ENCODE measurements around the gene CELF1.

CELF1 gene

DNA sequence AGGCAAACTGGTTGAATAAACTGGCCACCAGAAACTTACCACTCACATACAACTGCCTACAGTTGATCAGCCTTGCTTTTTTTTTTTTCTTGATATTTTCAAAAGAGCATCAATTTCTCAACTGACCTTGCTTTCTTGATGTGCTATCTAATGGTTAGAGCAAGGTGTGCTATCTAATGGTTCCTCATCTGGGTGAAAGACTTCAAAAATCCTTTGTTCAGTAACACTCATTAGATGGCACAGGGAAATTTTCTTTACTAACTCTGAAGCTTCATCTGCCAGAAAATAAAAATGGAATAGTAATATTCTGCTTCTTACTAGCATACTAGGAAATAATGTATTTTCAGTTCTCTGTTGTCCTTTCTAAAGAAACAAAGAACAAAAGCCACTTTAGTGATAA is 52.8 kb downstream of the CELF1 start:
- Histone ChIP-seq H3K4me2 (peak overlapping the region in 8 of 11 experiments; percentile 1 to 91 (median 65); a peak in 14 of 22 replicates), H3K27ac (peak overlapping the region in 6 of 11 experiments; percentile 49 to 84 (median 74); a peak in 10 of 22 replicates), H3K4me3 (peak overlapping the region in 2 of 10 experiments; percentile 29 to 40; a peak in 1 of 20 replicates), H3K9me3 (replicated peaks in 1 of 11) (no peaks in the 10 kb centered on the region), H3K4me1 (peaks cover 16 to 100% (median 32%) of the 10 kb centered on the region in 10 experiments; a peak in 17 of 20 replicates), H3K27me3 (no peaks in the 10 kb centered on the region), H3K9ac (peak overlapping the region in 5 of 11 experiments; percentile 51 to 75 (median 70); a peak in 9 of 22 replicates), H3K36me3 (peaks cover 14 to 95% (median 83%) of the 10 kb centered on the region in 11 experiments), H4K20me1 (peaks cover 91 to 100% (median 100%) of the 10 kb centered on the region in 11 experiments)
- no peak for TF ChIP-seq Cebpa-rat (IDR thresholded peaks at IDR 0.05)

DNA sequence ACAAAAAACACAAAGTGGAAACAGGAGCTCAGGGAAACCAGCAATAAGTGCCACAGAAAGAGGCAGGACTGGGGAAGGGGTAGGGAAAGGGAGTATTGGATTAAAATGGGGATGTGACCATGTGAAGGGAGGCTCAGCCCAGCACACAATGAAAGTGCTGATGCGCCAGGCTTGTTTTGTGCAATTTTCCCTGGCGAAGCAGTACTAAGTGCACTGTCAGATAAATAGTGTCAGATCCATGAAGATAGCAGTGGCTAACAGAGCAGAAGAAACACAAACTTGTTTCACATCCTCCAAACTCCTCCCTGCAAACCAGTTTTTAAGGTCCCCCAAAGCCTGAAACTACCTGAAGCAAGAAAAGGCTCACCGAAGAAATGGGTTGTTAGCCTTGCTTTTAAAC is 53.3 kb downstream of the CELF1 start:
- Histone ChIP-seq H3K9me3 (replicated peaks in 1 of 11) (no peaks in the 10 kb centered on the region), H3K27ac (peak overlapping the region in 8 of 11 experiments; percentile 7 to 84 (median 69); a peak in 15 of 22 replicates), H3K4me2 (peak overlapping the region in 9 of 11 experiments; percentile 1 to 91 (median 59); a peak in 17 of 22 replicates), H3K4me3 (peak overlapping the region in 3 of 10 experiments; percentile 29 to 40 (median 35); a peak in 5 of 20 replicates), H3K9ac (peak overlapping the region in 6 of 11 experiments; percentile 35 to 75 (median 64); a peak in 13 of 22 replicates), H3K4me1 (peaks cover 16 to 100% (median 32%) of the 10 kb centered on the region in 10 experiments; a peak in 17 of 20 replicates), H3K36me3 (peaks cover 19 to 97% (median 87%) of the 10 kb centered on the region in 11 experiments), H4K20me1 (peaks cover 86 to 100% (median 100%) of the 10 kb centered on the region in 11 experiments), H3K27me3 (no peaks in the 10 kb centered on the region)
- no peak for TF ChIP-seq Cebpa-rat (IDR thresholded peaks at IDR 0.05)

DNA sequence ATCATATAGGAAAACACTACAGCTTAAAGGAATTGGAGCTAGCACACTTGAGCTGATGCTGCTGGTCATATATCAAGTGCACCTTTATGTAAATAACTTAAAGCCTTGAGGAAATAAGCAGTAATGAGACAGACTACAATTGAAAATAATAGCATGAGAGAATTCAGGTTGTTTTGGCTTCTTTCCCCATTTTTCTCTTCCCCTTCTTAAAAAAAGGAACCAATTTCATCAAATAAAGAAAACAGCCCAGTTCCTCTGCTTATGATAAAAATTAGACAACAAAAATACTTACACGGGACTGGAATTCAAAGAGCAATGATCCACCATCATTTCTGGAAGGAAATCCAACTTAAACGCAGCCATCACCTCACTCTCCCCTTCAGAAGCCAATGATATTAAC is 53.8 kb downstream of the CELF1 start:
- peaks cover 24 to 98% (median 87%) of the 10 kb centered on the region in 11 experiments for H3K36me3 ChIP-seq
- peak overlapping the region in 8 of 11 experiments; percentile 7 to 84 (median 69); a peak in 15 of 22 replicates for H3K27ac ChIP-seq
- H4K20me1 ChIP-seq, result peaks cover 86 to 100% (median 100%) of the 10 kb centered on the region in 11 experiments
- no peak for TF ChIP-seq Cebpa-rat (IDR thresholded peaks at IDR 0.05)
- peak overlapping the region in 9 of 11 experiments; percentile 1 to 91 (median 59); a peak in 17 of 22 replicates for H3K4me2 ChIP-seq
- H3K27me3 ChIP-seq, result no peaks in the 10 kb centered on the region
- peak overlapping the region in 3 of 10 experiments; percentile 29 to 40 (median 35); a peak in 5 of 20 replicates for H3K4me3 ChIP-seq
- no peaks in the 10 kb centered on the region for H3K9me3 ChIP-seq (replicated peaks in 1 of 11)
- H3K9ac ChIP-seq, result peak overlapping the region in 6 of 11 experiments; percentile 35 to 75 (median 64); a peak in 13 of 22 replicates
- H3K4me1 ChIP-seq, result peaks cover 16 to 100% (median 32%) of the 10 kb centered on the region in 10 experiments; a peak in 17 of 20 replicates

DNA sequence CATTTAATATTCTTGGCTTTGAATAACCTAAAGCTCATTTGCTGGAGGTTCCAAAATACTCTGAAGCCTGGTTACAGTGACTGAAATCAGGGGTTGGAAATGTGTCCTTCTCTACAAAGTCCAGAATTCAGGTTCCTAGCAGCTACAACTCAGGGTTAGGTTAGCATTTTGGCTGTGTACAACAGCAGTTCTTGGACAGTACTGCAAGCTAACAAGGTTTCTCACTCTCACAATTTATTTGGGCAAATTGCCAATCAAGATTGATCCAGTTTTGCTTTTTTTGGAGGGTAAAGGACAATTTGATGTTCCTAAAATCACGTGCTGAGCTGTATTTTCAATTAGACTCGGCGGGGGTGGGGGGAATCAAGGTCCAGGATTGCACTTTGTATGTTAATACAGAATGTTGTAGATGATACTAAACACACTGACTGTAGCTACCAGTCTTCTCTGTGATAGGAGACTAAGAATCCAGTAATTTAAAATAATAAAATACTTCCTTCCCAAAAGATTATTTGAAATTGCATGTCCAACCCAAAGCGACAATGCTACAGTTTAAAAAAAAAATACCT is 54.3 kb downstream of the CELF1 start:
- no peaks in the 10 kb centered on the region for H3K9me3 ChIP-seq (replicated peaks in 1 of 11)
- peak overlapping the region in 3 of 10 experiments; percentile 17 to 40 (median 29); a peak in 5 of 20 replicates for H3K4me3 ChIP-seq
- peaks cover 84 to 100% (median 100%) of the 10 kb centered on the region in 11 experiments for H4K20me1 ChIP-seq
- H3K9ac ChIP-seq, result peak overlapping the region in 3 of 11 experiments; percentile 70 to 75 (median 74); a peak in 5 of 22 replicates
- H3K27ac ChIP-seq, result peak overlapping the region in 4 of 11 experiments; percentile 66 to 84 (median 78); a peak in 6 of 22 replicates
- peaks cover 16 to 100% (median 30%) of the 10 kb centered on the region in 10 experiments; a peak in 17 of 20 replicates for H3K4me1 ChIP-seq
- no peak for TF ChIP-seq Cebpa-rat (IDR thresholded peaks at IDR 0.05)
- peaks cover 29 to 98% (median 87%) of the 10 kb centered on the region in 11 experiments for H3K36me3 ChIP-seq
- H3K27me3 ChIP-seq, result no peaks in the 10 kb centered on the region
- H3K4me2 ChIP-seq, result peak overlapping the region in 6 of 11 experiments; percentile 58 to 91 (median 76); a peak in 10 of 22 replicates

DNA sequence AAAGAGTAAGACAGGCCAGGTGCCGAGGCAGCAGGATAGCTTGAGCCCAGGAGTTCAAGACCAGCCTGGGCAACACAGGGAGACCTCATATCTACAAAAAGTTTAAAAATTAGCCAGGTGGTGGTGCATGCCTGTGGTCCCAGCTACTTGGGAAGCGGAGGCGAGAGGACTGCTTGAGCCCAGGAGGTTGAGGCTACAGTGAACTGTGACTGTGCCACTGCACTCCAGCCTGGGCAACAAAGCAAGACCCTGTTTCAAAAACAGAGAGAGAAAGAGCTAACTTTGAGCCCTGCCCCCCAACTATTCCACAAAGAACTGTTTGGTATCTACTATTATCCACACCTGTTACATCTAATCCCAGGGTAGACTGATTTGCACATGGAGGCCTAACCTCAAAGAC is 54.8 kb downstream of the CELF1 start:
- no peaks in the 10 kb centered on the region for H3K9me3 ChIP-seq (replicated peaks in 1 of 11)

DNA sequence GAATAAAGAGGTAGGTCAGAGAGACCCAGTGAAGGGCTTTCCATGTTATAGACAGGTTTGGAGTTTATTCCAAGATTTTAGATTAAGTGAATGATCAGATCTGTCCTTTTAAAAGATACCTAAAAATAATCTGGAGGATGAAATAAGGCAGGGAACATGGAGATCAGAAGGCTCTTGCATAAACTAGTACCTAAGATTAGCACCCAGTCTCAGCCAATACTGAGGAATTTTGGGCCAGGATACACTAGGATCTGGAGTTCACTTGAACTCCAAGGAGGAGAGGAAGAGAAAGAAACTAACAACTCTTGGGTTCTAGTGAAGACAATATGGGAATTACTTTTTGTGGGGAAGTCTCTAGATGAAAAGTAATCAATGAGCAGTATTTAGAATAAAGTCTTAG is 56.1 kb downstream of the CELF1 start:
- no peaks in the 10 kb centered on the region for H3K27me3 ChIP-seq
- no peak for TF ChIP-seq Cebpa-rat (IDR thresholded peaks at IDR 0.05)
- H3K4me2 ChIP-seq, result peak overlapping the region in 2 of 11 experiments; percentile 91; a peak in 4 of 22 replicates
- peaks cover 91 to 100% (median 100%) of the 10 kb centered on the region in 11 experiments for H4K20me1 ChIP-seq
- peaks cover 38 to 99% (median 94%) of the 10 kb centered on the region in 11 experiments for H3K36me3 ChIP-seq
- no peak overlapping the region; a peak in 1 of 22 replicates for H3K27ac ChIP-seq
- no peak overlapping the region for H3K4me3 ChIP-seq
- H3K4me1 ChIP-seq, result peaks cover 16 to 84% (median 29%) of the 10 kb centered on the region in 10 experiments; a peak in 17 of 20 replicates
- no peak overlapping the region for H3K9ac ChIP-seq
- no peaks in the 10 kb centered on the region for H3K9me3 ChIP-seq (replicated peaks in 1 of 11)

More for the DNA sequence above, 54.8 kb downstream of the CELF1 start:
- peak overlapping the region in 3 of 11 experiments; percentile 81 to 91 (median 91); a peak in 6 of 22 replicates for H3K4me2 ChIP-seq
- no peak for TF ChIP-seq Cebpa-rat (IDR thresholded peaks at IDR 0.05)
- peak overlapping the region in 1 of 11 experiments; percentile 75; a peak in 2 of 22 replicates for H3K9ac ChIP-seq
- peak overlapping the region in 3 of 11 experiments; percentile 77 to 84 (median 80); a peak in 5 of 22 replicates for H3K27ac ChIP-seq
- H3K4me3 ChIP-seq, result peak overlapping the region in 3 of 10 experiments; percentile 17 to 40 (median 29); a peak in 4 of 20 replicates
- peaks cover 31 to 98% (median 89%) of the 10 kb centered on the region in 11 experiments for H3K36me3 ChIP-seq
- H4K20me1 ChIP-seq, result peaks cover 84 to 100% (median 100%) of the 10 kb centered on the region in 11 experiments
- peaks cover 16 to 97% (median 29%) of the 10 kb centered on the region in 10 experiments; a peak in 17 of 20 replicates for H3K4me1 ChIP-seq
- no peaks in the 10 kb centered on the region for H3K27me3 ChIP-seq

DNA sequence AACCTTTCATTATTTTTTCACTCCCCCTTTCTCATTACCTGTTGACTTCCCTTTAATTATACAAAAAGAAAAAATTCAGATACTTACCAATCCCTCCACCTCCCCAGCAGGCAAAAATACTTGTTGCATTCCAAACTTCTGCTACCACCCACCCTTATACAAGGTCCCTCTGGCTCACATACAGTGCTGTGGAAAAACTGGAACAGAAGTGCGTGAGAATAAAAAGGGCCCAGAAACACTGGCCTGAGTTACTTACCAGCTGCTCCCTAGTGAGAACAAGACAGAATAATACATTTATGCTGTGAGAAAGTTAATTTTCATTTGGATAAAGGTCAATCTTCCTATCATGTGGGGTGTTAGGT is 57.1 kb downstream of the CELF1 start:
- Histone ChIP-seq H3K9ac (no peak overlapping the region), H3K4me2 (peak overlapping the region in 2 of 11 experiments; percentile 46 to 91; a peak in 3 of 22 replicates), H3K9me3 (replicated peaks in 1 of 11) (no peaks in the 10 kb centered on the region), H3K4me3 (no peak overlapping the region), H3K27ac (no peak overlapping the region), H4K20me1 (peaks cover 90 to 100% (median 100%) of the 10 kb centered on the region in 11 experiments), H3K36me3 (peaks cover 44 to 99% (median 86%) of the 10 kb centered on the region in 11 experiments), H3K4me1 (peaks cover 10 to 74% (median 25%) of the 10 kb centered on the region in 10 experiments; a peak in 17 of 20 replicates), H3K27me3 (no peaks in the 10 kb centered on the region)
- TF ChIP-seq Cebpa-rat (IDR thresholded peaks at IDR 0.05), result no peak

DNA sequence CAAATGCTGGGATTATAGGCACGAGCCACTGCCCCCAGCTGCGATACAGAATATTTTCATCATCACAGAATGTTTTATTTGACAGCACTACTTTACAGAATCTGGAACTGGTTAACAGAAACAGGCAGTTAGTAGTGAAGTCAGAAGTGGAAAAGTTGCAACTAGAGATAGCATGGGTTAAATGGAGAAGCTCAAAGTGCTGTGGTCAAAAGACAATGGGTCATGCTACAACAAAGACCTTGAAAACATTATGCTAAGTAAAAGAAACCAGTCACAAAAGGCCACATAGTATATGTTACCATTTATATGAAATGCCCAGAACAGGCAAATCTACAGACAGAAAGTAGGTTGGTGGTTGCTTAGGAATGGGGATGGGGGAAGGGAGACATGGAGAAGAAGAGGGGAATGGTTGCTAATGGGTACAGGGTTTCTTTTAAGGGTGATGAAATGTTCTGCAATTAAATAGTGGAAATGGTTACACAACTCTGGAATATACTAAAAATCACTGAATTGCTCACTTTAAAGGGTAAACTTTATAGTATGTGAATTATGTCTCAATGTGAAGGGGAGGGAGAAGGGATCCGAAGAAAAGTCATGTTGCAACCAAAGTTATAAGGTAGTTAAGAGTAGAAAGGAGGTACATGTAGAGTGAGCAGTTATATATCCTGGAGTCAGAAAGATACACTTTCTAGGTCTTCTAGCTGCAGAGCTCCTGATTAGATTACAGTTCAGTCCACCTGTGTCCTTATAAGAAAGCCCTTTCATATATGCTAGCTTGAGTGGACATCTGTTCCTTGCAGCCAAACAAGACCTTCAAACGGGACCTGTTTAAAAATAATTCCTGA is 57.7 kb downstream of the CELF1 start:
- H3K4me2 ChIP-seq, result peak overlapping the region in 2 of 11 experiments; percentile 46 to 91; a peak in 4 of 22 replicates
- H3K9ac ChIP-seq, result no peak overlapping the region
- no peak overlapping the region for H3K4me3 ChIP-seq
- H3K4me1 ChIP-seq, result peaks cover 8 to 68% (median 19%) of the 10 kb centered on the region in 10 experiments; a peak in 17 of 20 replicates
- no peaks in the 10 kb centered on the region for H3K27me3 ChIP-seq
- no peaks in the 10 kb centered on the region for H3K9me3 ChIP-seq (replicated peaks in 1 of 11)
- 0 out of 22 replicates have a peak overlapping the region, but pooled peaks of 1 of the 11 experiments have one; percentile 3 for H3K27ac ChIP-seq
- TF ChIP-seq Cebpa-rat (IDR thresholded peaks at IDR 0.05), result no peak
- peaks cover 44 to 98% (median 81%) of the 10 kb centered on the region in 11 experiments for H3K36me3 ChIP-seq
- peaks cover 87 to 100% (median 100%) of the 10 kb centered on the region in 11 experiments for H4K20me1 ChIP-seq

Measured in BLaER1 treated with 17β-estradiol and CSF1 and Interleukin-3, amounts not matched to agents 10 nM and 100 nM (cell line).